Activated B cell treated with CpG ODN at 0.5 μM for 24 hours (primary cell): ENCODE data around the gene GPR153. TPM values are rescaled to one million over a fixed set of nuclear protein-coding genes. Genes with fewer than 3 reads are reported as not detected.
A peak's percentile ranks its signal among the peaks of the same experiment; 100 is the strongest.

Experiments used
- ATAC-seq: fragments of 200-7000 bp; cut with Tn5 transposase; one replicate; pipeline ENCODE4 v1.10.0; 2021; ENCODE audit warnings: low read depth, mild to moderate bottlenecking, moderate library complexity
- CTCF ChIA-PET: fragments of 350-600 bp; sonication (Branson Sonifier 250); formaldehyde crosslinking; loops from one replicate; lab custom pipeline; 2021; ENCODE audit warnings: antibody characterized with exemption; lab: Charles Lee
- POLR2A ChIA-PET: fragments of 350-600 bp; sonication (Branson Sonifier 250); formaldehyde crosslinking; loops from one replicate; lab custom pipeline; 2021; ENCODE audit warnings: antibody characterized with exemption; lab: Charles Lee
- DNase-seq: peaks from one replicate; pipeline ENCODE4 v3.0.0; 2022
- H3K27ac Mint-ChIP-seq: one replicate; pipeline ENCODE4 v1.8.0; 2020; ENCODE audit warnings: mixed read lengths
- H3K27me3 Mint-ChIP-seq: one replicate; pipeline ENCODE4 v1.8.0; 2021; ENCODE audit warnings: mixed read lengths
- H3K36me3 Mint-ChIP-seq: one replicate; pipeline ENCODE4 v1.8.0; 2021; ENCODE audit warnings: low read depth, mixed read lengths
- H3K4me1 Mint-ChIP-seq: one replicate; pipeline ENCODE4 v1.8.0; 2021; ENCODE audit warnings: mixed read lengths
- H3K4me3 Mint-ChIP-seq: one replicate; pipeline ENCODE4 v1.8.0; 2020; ENCODE audit warnings: mild to moderate bottlenecking, mixed read lengths
- H3K9me3 Mint-ChIP-seq: one replicate; pipeline ENCODE4 v1.8.0; 2020; ENCODE audit warnings: mixed read lengths
- CTCF ChIP-seq: fragments of 200-600 bp; IDR thresholded peaks from one replicate; pipeline ENCODE4 v1.8.0; 2022; ENCODE audit warnings: antibody characterized with exemption, mild to moderate bottlenecking
- intact Hi-C: fragments of 100-400 bp; cut with micrococcal nuclease; formaldehyde crosslinking; loops from one replicate; pipeline ENCODE4 v1.15.1; 2024
- total RNA-seq: library from RNA; stranded (reverse); gene quantifications from 2 replicates; pipeline ENCODE4 v1.2.3, GENCODE V29; 2022

The GPR153 gene
- total RNA-seq, 1 donor from 2014 or later: 0.22 TPM

GRCh38 chr1:6205849-6206519 is 54.9 kb downstream of the GPR153 start, which contains the start of gene RNF207:
Gene RNF207, plus strand, starts transcription at chr1:6206119. Its CDS starts 417 bp downstream, at chr1:6206536.
- ChIA-PET CTCF (interaction anchor here (1.2 kb wide), 2 partner anchors 39 to 40 kb away, joined by 3 read pairs; no protein-coding TSS in a partner anchor), POLR2A (interaction anchor here (1.0 kb wide), 1 partner anchor 30 kb away, joined by 3 read pairs; the partner anchor contains the start of gene ICMT)
- Mint-ChIP-seq H3K36me3 (no peaks in the 10 kb centered on the region), H3K27ac (no peak within 1 kb of the TSS), H3K4me3 (peak within 1 kb of the TSS; percentile 71), H3K4me1 (peaks cover 22% of the 10 kb centered on the region), H3K9me3 (no peaks in the 10 kb centered on the region), H3K27me3 (peaks cover 24% of the 10 kb centered on the region)
- intact Hi-C loops: no loop called here
- TF ChIP-seq CTCF: no peak
- peak; percentile 38 for ATAC-seq
- peak; percentile 47 for DNase-seq

DNA sequence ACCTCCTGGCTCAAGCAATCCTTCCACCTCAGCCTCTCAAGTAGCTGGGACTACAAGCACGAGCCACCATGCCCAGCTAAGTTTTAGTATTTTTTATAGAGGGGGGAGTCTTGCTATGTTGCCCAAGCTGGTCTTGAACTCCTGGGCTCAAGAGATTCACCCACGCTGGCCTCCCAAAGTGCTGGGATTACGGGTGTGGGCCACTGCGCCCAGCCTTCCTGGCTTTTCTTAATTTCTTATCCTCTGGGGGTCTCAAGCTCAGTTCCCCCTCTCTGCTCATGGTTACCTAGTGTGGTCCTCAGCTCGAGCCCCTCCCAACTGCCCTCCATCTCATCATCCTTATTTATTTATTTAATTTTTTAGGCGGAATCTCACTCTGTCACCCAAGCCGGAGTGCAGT is 58.6 kb downstream of the GPR153 start:
- CTCF ChIA-PET: interaction anchor here (1.1 kb wide), 1 partner anchor 14 kb away, joined by 3 read pairs; no protein-coding TSS in a partner anchor
- POLR2A ChIA-PET: interaction anchor here (1.3 kb wide), 1 partner anchor 34 kb away, joined by 3 read pairs; the partner anchor contains the start of gene ICMT
- intact Hi-C loops: no loop called here

GRCh38 chr1:6200188-6200809 is 60.6 kb downstream of the GPR153 start:
- Mint-ChIP-seq H3K9me3 (no peaks in the 10 kb centered on the region), H3K4me3 (peak overlapping the region; percentile 88), H3K4me1 (peaks cover 50% of the 10 kb centered on the region), H3K27ac (peak overlapping the region; percentile 94), H3K27me3 (peaks cover 8% of the 10 kb centered on the region), H3K36me3 (peaks cover 25% of the 10 kb centered on the region)
- DNase-seq (no peak), ATAC-seq (no peak)
- POLR2A ChIA-PET: interaction anchor here (0.9 to 1.0 kb wide), 3 partner anchors 8 to 208 kb away, joined by 3 to 4 read pairs (median 4); partner anchors contain the start of genes ICMT and NPHP4
- no peak for TF ChIP-seq CTCF
- intact Hi-C loops: no loop called here
- CTCF ChIA-PET: no interaction called here

More for the DNA sequence above, 58.6 kb downstream of the GPR153 start:
- no peak overlapping the region for H3K4me3 Mint-ChIP-seq
- peaks cover 12% of the 10 kb centered on the region for H3K27me3 Mint-ChIP-seq
- DNase-seq: no peak
- no peak for TF ChIP-seq CTCF
- peaks cover 43% of the 10 kb centered on the region for H3K4me1 Mint-ChIP-seq
- no peak overlapping the region for H3K27ac Mint-ChIP-seq
- no peaks in the 10 kb centered on the region for H3K9me3 Mint-ChIP-seq
- ATAC-seq: no peak
- H3K36me3 Mint-ChIP-seq: peaks cover 13% of the 10 kb centered on the region

- peaks cover 3% of the 10 kb centered on the region for H3K27me3 Mint-ChIP-seq
- ATAC-seq: peak; percentile 97
- ChIA-PET CTCF (interaction anchor here (1.4 kb wide), 1 partner anchor 12 kb away, joined by 4 read pairs; no protein-coding TSS in a partner anchor), POLR2A (interaction anchor here (0.7 to 1.0 kb wide), 7 partner anchors 9 to 207 kb away, joined by 3 to 7 read pairs (median 4); partner anchors contain the start of genes ICMT and NPHP4)
- peak; percentile 89 for DNase-seq
- H3K4me3 Mint-ChIP-seq: peak within 1 kb of the TSS; percentile 88
- H3K36me3 Mint-ChIP-seq: peaks cover 27% of the 10 kb centered on the region
- intact Hi-C loops: loop anchor here (1.0 to 2.0 kb wide), 7 partner anchors 36 to 501 kb away; partner anchors contain the start of genes ACOT7, DNAJC11, HES3 and ICMT
- no peak for TF ChIP-seq CTCF
- H3K9me3 Mint-ChIP-seq: no peaks in the 10 kb centered on the region
- peaks cover 44% of the 10 kb centered on the region for H3K4me1 Mint-ChIP-seq
- H3K27ac Mint-ChIP-seq: peak within 1 kb of the TSS; percentile 94
These were observed 61.4 kb downstream of the GPR153 start, which contains the start of gene RPL22 for GRCh38 chr1:6199298-6200187. Gene RPL22, minus strand, starts transcription at chr1:6199595. Its CDS starts 22 bp downstream, at chr1:6199573.
